Endothelial cell of umbilical vein (primary cell): Measurements from ENCODE around the gene SLC25A26. TPM values are rescaled to one million over a fixed set of nuclear protein-coding genes. Genes with fewer than 3 reads are reported as not detected.

Experiments used
- BruUV-seq: library from RNA; stranded (reverse); fragments of 400-500 nt; replicated peaks from 2 replicates; lab custom pipeline; 2021; lab: Mats Ljungman, UMichigan
- CTCF ChIA-PET: fragments of 300-600, 350-600 bp; sonication (Branson Sonifier 250); formaldehyde crosslinking; loops from one replicate; lab custom pipeline; 2021; ENCODE audit warnings: antibody characterized with exemption, inconsistent platforms; lab: Charles Lee
- POLR2A ChIA-PET: fragments of 300-600, 350-600 bp; sonication (Branson Sonifier 250); formaldehyde crosslinking; loops from one replicate; lab custom pipeline; 2021; ENCODE audit warnings: antibody characterized with exemption, inconsistent platforms; lab: Charles Lee
- DNase-seq: peaks from one replicate; pipeline ENCODE4 v3.0.0-alpha.2; 2011; ENCODE audit warnings: low read depth, low spot score
- FAIRE-seq: peaks from 2 replicates; lab custom pipeline; 2011; peaks lifted over from hg19 to GRCh38; lab: Jason Lieb, UNC
- H2AFZ ChIP-seq: 2 replicates; pipeline ENCODE4 v1.6.0; 2012; ENCODE audit warnings: low read depth, low read length, control low read depth, inconsistent platforms
- H3K27ac ChIP-seq: 2 replicates; pipeline ENCODE4 v1.5.1; 2011; ENCODE audit warnings: low read depth, mild to moderate bottlenecking, control low read depth, low read length, moderate library complexity; ENCODE audit not compliant: insufficient read depth
- H3K27me3 ChIP-seq, 2 experiments: 2 replicates each; pipeline versions ENCODE4 v1.6.0 to v1.6.1; 2011; ENCODE audit warnings: low read length in 2 of 2, mixed read lengths in 1 of 2; ENCODE audit not compliant: control insufficient read depth in 2 of 2, insufficient read depth in 2 of 2
- H3K36me3 ChIP-seq, 2 experiments: 2 replicates in 1 of 2; 3 replicates in 1 of 2; pipeline ENCODE4 v1.5.1; 2011; ENCODE audit warnings: low read length in 2 of 2, mild to moderate bottlenecking in 1 of 2, moderate library complexity in 1 of 2; ENCODE audit not compliant: control insufficient read depth in 2 of 2, insufficient read depth in 2 of 2; ENCODE audit errors: extremely low read depth in 1 of 2
- H3K4me1 ChIP-seq: 3 replicates; pipeline ENCODE4 v1.5.1; 2011; ENCODE audit warnings: mild to moderate bottlenecking, low read length; ENCODE audit not compliant: control insufficient read depth, insufficient read depth; ENCODE audit errors: extremely low read depth
- H3K4me2 ChIP-seq: 2 replicates; pipeline ENCODE4 v1.6.1; 2011; ENCODE audit warnings: low read length, control low read depth, mixed read lengths; ENCODE audit not compliant: insufficient read depth
- H3K4me3 ChIP-seq, 3 experiments: fragments of 200-600 bp in 1 of 3; sonication (generic), shearing (Covaris generic) in 1 of 3; replicated peaks in 1 of 3; 2 replicates each; pipeline ENCODE4 v1.5.1; 2011 to 2016; ENCODE audit warnings: control low read depth in 3 of 3, low read length in 3 of 3, mild to moderate bottlenecking in 2 of 3, inconsistent platforms in 1 of 3, low read depth in 1 of 3, moderate library complexity in 1 of 3; ENCODE audit not compliant: insufficient read depth in 1 of 3
- H3K79me2 ChIP-seq: 2 replicates; pipeline ENCODE4 v1.6.0; 2012; ENCODE audit warnings: low read length, inconsistent platforms; ENCODE audit not compliant: control insufficient read depth, insufficient read depth
- H3K9ac ChIP-seq: replicated peaks from 2 replicates; pipeline ENCODE3; 2011; ENCODE audit warnings: low read length, control low read depth; ENCODE audit not compliant: insufficient read depth; ENCODE audit errors: extremely low read depth
- H3K9me1 ChIP-seq: replicated peaks from 3 replicates; pipeline ENCODE4 v1.6.0; 2011; ENCODE audit warnings: mild to moderate bottlenecking, low read length; ENCODE audit not compliant: control insufficient read depth, insufficient read depth; ENCODE audit errors: extremely low read depth
- H3K9me3 ChIP-seq: replicated peaks from 2 replicates; pipeline ENCODE4 v1.5.1; 2012; ENCODE audit warnings: low read length, inconsistent platforms; ENCODE audit not compliant: control insufficient read depth, insufficient read depth
- H4K20me1 ChIP-seq: replicated peaks from 2 replicates; pipeline ENCODE3; 2011; ENCODE audit warnings: mild to moderate bottlenecking, low read length; ENCODE audit not compliant: control insufficient read depth, insufficient read depth; ENCODE audit errors: extremely low read depth
- CTCF ChIP-seq, 2 donors: IDR thresholded peaks; 1 replicate in 1 of 2; 2 replicates in 1 of 2; pipeline ENCODE4 v1.5.1; 2011; ENCODE audit warnings: low read length in 2 of 2, mild to moderate bottlenecking in 2 of 2, moderate library complexity in 2 of 2, control low read depth in 1 of 2, inconsistent platforms in 1 of 2, low read depth in 1 of 2; ENCODE audit not compliant: insufficient read depth in 1 of 2; ENCODE audit errors: extremely low read depth in 1 of 2
- EZH2 ChIP-seq: IDR thresholded peaks from 2 replicates; pipeline ENCODE4 v1.6.1; 2012; ENCODE audit warnings: borderline replicate concordance, low read depth, mild to moderate bottlenecking, moderate library complexity, low read length, inconsistent platforms; ENCODE audit not compliant: severe bottlenecking
- FOS ChIP-seq: IDR thresholded peaks from 2 replicates; pipeline ENCODE4 v1.6.1; 2011; ENCODE audit warnings: mild to moderate bottlenecking, low read length, moderate library complexity, borderline replicate concordance; ENCODE audit not compliant: insufficient read depth
- GATA2 ChIP-seq: IDR thresholded peaks from 2 replicates; pipeline ENCODE4 v1.7.0; 2011; ENCODE audit warnings: low read depth, mild to moderate bottlenecking, moderate library complexity, mixed read lengths, low read length; ENCODE audit not compliant: insufficient read length, insufficient read depth
- JUN ChIP-seq: IDR thresholded peaks from 2 replicates; pipeline ENCODE4 v1.6.1; 2011; ENCODE audit warnings: borderline replicate concordance, low read depth; ENCODE audit not compliant: insufficient read length, insufficient read depth
- MAX ChIP-seq: IDR thresholded peaks from 2 replicates; pipeline ENCODE4 v1.6.1; 2011; ENCODE audit not compliant: insufficient read depth, insufficient read length
- MYC ChIP-seq: IDR thresholded peaks from one replicate; pipeline ENCODE4 v1.6.1; 2011; ENCODE audit warnings: mild to moderate bottlenecking, low read depth, low read length
- POLR2A ChIP-seq: IDR thresholded peaks from 2 replicates; pipeline ENCODE4 v1.6.1; 2012; ENCODE audit warnings: low read depth, mild to moderate bottlenecking, control low read depth, low read length
- POLR2AphosphoS5 ChIP-seq: IDR thresholded peaks from 2 replicates; pipeline ENCODE4 v1.6.1; 2012; ENCODE audit warnings: low read depth, mild to moderate bottlenecking, control low read depth, low read length, moderate library complexity; ENCODE audit not compliant: insufficient read depth
- dilution Hi-C: fragments of 300-500 bp; cut with MboI; formaldehyde crosslinking; loops from one replicate; pipeline ENCODE4 v1.15.0; 2019; ENCODE audit warnings: low sequenced_read_pairs; ENCODE audit not compliant: extremely low pct_ligation_motif_present
- intact Hi-C: fragments of 100-400 bp; cut with micrococcal nuclease; formaldehyde crosslinking; loops from one replicate; pipeline ENCODE4 v1.10.0; 2022
- polyA plus RNA-seq, 4 experiments: library from polyadenylated mRNA; depleted of rRNA in 3 of 4; stranded (reverse) in 3 of 4; unstranded in 1 of 4; fragments of >200 nt; gene quantifications; 2 replicates each; pipeline versions ENCODE4 v1.2.1 to v1.2.3, GENCODE V29; 2011 to 2012; ENCODE audit warnings: missing spikeins in 1 of 4
- total RNA-seq: library from RNA; stranded (reverse); gene quantifications from 2 replicates; pipeline ENCODE4 v1.2.3, GENCODE V29; 2021

SLC25A26 gene
- total and polyA plus RNA-seq, 2 donors (not counting 3 experiments of a cell fraction or from before 2014, with no cell fraction given), result 11.8 to 23.5 TPM

GRCh38 chr3:66423791-66424190 is 203.0 kb downstream of the SLC25A26 start:
- Histone ChIP-seq H3K27me3 (no peaks in the 10 kb centered on the region), H3K36me3 (peaks cover 0 to 2% of the 10 kb centered on the region in 2 experiments), H3K4me1 (peaks cover 12% of the 10 kb centered on the region), H4K20me1 (no peaks in the 10 kb centered on the region), H3K9ac (no peak overlapping the region), H3K9me3 (peaks cover 2% of the 10 kb centered on the region), H3K9me1 (no peaks in the 10 kb centered on the region), H3K4me2 (no peak overlapping the region), H3K4me3 (no peak overlapping the region), H3K27ac (no peak overlapping the region), H2AFZ (no peak overlapping the region), H3K79me2 (peaks cover 24% of the 10 kb centered on the region)
- dilution Hi-C loops (no loop called here), intact Hi-C loops (no loop called here)
- POLR2A ChIA-PET, result no interaction called here
- no TSS peak for BruUV-seq
- FAIRE-seq (no peak), DNase-seq (no peak)
- CTCF ChIA-PET, result interaction anchor here (0.9 to 1.3 kb wide), 2 partner anchors 14 to 19 kb away, joined by 3 to 4 read pairs; no protein-coding TSS in a partner anchor
- no peak for TF ChIP-seq MYC
- TF ChIP-seq CTCF (IDR thresholded peaks at IDR 0.05; ENCODE audit: extremely low read depth in 1 of 2, insufficient read depth in 1 of 2, low read depth in 1 of 2, low read length in 2 of 2), result no peak
- no peak for TF ChIP-seq FOS
- TF ChIP-seq MAX, result no peak
- TF ChIP-seq GATA2, result no peak
- TF ChIP-seq EZH2, result no peak
- TF ChIP-seq POLR2A, result no peak
- no peak for TF ChIP-seq JUN
- no peak for TF ChIP-seq POLR2AphosphoS5
